D721Med (cell line): Measurements from ENCODE around the gene VIPR2.

ENCODE experiments used
- DNase-seq: peaks from one replicate; pipeline ENCODE4 v3.0.0; 2011; ENCODE audit warnings: low spot score; ENCODE audit not compliant: insufficient read length
- FAIRE-seq: peaks from 2 replicates; lab custom pipeline; 2011; peaks lifted over from hg19 to GRCh38; lab: Jason Lieb, UNC
- CTCF ChIP-seq: IDR thresholded peaks from 2 replicates; pipeline ENCODE4 v1.5.1; 2012; ENCODE audit warnings: mild to moderate bottlenecking, control low read depth; ENCODE audit not compliant: insufficient read depth; ENCODE audit errors: missing control alignments

The VIPR2 gene

DNA sequence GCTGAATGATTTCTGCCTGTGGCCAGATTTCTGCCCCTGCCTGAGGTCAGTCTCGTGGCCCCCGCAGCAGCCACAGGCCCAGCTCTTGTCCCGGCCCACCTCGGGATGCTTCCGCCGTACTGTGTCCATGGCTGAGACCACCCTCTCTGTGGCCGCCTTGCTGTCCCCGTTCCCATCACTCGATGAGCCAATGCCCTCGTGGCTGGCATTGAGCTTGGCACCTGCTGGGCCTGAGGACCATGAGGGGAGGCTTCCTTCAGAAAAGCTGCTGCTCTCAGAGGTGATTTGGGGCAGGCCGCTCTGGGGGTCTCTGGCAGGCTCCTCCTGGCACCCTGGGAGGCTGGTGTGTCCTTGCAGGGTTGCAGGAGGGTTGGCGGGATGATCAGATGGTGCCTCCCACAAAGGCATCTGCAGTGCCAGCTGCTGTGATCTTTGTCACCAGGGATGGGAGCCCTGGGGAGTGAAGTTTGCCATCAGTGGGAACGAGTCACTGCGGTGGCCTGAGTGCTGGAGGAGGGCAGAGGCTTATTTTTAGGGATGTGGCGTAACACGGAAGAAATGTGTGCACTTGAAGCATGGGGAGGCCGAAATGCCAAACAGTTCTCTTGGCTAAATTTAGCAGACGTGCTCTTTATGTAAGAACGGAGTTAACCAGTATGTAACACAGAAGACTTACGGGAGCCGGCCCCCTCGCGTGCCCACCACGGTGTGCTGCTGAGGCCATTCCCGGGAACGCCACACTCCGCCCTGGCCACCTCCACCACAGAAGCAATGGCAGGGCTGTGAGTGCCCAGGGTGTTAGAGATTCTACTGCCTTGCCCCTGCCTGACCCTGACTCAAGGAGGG is 47.7 kb downstream of the VIPR2 start:
- DNase-seq (no peak), FAIRE-seq (no peak)
- no peak for TF ChIP-seq CTCF

- DNase-seq (no peak), FAIRE-seq (no peak)
- TF ChIP-seq CTCF, result no peak
Observed at GRCh38 chr7:159095979-159096411, 48.7 kb downstream of the VIPR2 start.

DNA sequence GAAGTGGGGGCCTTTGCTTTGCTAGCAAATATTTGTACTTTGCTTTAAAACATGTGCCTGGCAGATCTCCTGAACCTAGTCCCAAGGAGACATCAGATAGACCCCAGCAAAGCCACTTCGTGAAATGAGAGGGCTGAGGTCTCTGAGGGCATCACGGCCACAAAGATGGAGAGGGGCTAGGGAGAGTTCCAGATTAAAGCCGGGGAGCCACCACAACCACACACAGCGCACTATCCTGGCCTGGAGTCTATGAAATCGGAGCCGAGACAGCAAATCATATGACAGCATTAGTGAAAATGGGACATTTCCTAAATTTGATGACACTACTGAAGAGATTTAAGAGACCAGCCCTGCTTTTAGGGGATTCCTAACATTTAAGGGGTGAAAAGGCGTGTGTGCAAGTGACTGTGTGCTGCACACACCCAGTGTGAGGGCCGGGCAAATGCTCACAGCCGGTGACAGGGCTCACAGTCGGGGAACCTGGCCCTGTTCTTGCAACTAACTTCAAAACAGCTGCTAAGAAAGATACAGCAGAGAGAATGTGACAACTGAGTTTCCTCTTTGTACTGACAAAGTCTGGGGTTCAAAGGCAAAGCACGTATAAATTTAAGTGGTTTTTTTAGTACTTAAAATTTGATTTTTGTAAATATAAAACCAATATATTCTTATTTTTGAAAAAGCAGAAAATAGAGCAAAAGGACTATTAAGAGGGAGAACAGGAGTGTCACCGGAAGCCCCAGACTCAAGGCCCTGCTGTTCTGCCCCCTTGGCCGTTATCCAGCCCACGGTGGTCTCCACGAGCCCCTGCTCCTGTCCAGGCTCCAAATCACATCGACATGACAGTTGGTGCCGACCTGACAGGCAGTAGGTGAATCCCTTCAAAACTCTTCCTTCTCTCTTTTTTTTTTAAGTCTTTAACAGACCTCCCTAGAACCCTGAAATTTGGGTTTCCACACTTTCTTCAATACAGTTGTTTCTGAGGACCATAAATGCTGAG is 49.5 kb downstream of the VIPR2 start:
- DNase-seq (no peak), FAIRE-seq (no peak)

DNA sequence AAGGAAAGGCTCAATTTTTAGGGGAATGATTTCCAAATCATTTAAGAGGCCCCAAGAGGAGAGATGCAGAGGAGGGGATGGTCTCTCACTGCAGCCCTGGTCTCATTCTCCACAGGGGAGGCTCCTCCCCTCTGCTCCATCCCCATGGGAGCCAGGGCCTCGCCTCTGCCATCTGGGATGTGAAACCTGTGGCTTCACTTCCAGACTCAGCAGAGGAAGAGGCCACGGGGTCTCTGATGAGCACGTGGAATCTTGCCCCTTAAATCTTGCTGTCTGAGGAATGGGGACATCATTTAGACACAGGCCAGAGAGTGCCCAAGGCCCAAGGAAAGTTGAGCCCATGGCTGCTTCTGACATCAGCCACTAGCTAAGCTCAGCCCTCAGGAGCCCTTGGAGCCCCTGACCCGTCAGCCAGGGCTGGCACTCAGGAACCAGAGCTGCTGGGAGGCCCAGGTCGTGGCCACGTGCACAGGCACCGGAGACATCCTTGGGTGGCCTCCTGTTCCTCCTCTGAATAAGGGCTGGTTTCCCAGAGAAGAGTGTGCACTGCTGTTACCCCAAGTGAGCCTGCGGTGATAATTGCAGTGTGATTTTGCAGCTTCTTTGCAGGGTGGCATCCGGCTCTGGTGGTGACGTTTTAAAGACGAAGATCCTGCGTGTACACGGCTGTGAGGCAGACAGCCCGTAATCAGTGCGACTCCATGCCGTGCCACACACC is 50.5 kb downstream of the VIPR2 start:
- FAIRE-seq (no peak), DNase-seq (no peak)
- TF ChIP-seq CTCF, result no peak

More for the DNA sequence above, 49.5 kb downstream of the VIPR2 start:
- TF ChIP-seq CTCF, result no peak

DNA sequence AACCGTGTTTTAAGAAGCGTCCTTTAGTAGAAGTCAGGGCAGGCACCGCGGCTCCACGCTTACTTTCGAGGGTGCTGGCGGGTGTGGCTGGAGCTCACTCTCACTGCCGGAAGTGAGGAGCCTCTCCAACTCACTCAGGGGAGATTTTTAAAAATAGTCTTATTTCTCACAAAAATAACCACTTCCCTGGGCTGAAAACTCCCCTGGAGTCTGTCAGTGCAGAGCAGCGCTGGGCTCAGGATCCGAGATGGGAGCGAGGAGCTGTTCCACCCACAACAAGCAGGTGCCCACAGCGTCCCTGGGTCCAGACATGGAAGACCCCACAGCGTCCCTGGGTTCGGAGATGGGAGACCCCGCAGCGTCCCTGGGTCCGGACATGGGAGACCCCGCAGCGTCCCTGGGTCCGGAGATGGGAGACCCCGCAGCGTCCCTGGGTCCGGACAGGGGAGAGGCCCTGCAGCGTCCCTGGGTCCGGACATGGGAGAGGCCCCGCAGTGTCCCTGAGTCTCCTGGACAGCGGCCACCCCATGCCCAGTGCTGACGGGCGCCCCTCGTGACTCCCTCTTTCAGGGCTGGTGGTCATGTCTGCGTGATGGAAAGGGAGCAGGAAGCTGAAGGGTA is 51.2 kb downstream of the VIPR2 start:
- no peak for TF ChIP-seq CTCF
- no peak for FAIRE-seq
- no peak for DNase-seq

DNA sequence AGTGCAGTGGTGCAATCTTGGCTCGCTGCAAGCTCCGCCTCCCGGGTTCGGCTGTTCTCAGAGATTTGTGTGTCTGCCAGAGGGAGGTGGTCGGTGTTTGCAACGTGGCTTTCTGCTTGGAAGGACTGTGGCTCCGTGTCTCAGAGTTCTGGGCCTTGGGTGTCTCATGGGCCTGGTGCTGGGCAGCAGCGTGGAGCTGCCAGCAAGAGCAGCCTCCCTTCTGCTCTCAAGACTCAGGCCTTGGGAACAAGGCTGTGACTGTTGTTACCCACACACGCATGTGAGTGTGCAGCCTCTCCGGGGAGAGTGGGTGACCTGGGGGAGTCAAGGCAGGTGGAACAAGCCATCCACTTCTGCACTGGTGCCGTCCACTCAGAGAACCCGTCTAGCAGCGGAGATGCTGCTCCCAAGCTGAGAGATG is 52.0 kb downstream of the VIPR2 start:
- FAIRE-seq, result no peak
- DNase-seq, result no peak
- TF ChIP-seq CTCF, result no peak
